Osteoblast (primary cell): ENCODE results near the gene TRIM60. TPM values are rescaled to one million over a fixed set of nuclear protein-coding genes. Genes with fewer than 3 reads are reported as not detected.
"Not testable (repeated sequence)": the region's sequence is repeated elsewhere in the genome, so short reads cannot be mapped to it uniquely, and the experiment has no call there.

Experiments
- DNase-seq: peaks from one replicate; pipeline ENCODE4 v3.0.0; 2011; ENCODE audit warnings: low spot score, mixed read lengths; ENCODE audit not compliant: insufficient read length; ENCODE audit errors: missing footprints
- H2AFZ ChIP-seq: 2 replicates; pipeline ENCODE4 v1.6.0; 2011; ENCODE audit warnings: mild to moderate bottlenecking, low read length
- H3K27ac ChIP-seq: 2 replicates; pipeline ENCODE4 v1.5.1; 2011; ENCODE audit warnings: mild to moderate bottlenecking, low read depth, low read length, moderate library complexity
- H3K27me3 ChIP-seq: 2 replicates; pipeline ENCODE4 v1.6.0; 2012; ENCODE audit warnings: mild to moderate bottlenecking, control low read depth, inconsistent platforms, low read length, moderate library complexity; ENCODE audit not compliant: insufficient read depth
- H3K36me3 ChIP-seq: 2 replicates; pipeline ENCODE4 v1.5.1; 2011; ENCODE audit warnings: mild to moderate bottlenecking, low read length, control low read depth, moderate library complexity; ENCODE audit not compliant: insufficient read depth
- H3K4me1 ChIP-seq: 2 replicates; pipeline ENCODE4 v1.5.1; 2011; ENCODE audit warnings: mild to moderate bottlenecking, low read length, control low read depth, moderate library complexity; ENCODE audit not compliant: insufficient read depth
- H3K4me2 ChIP-seq: 2 replicates; pipeline ENCODE4 v1.6.0; 2011; ENCODE audit warnings: mild to moderate bottlenecking, low read length; ENCODE audit not compliant: insufficient read depth
- H3K4me3 ChIP-seq: fragments of 200-600 bp; sonication (generic); 3 replicates; pipeline ENCODE4 v1.5.1; 2012; ENCODE audit warnings: mild to moderate bottlenecking, low read length, inconsistent platforms; ENCODE audit not compliant: insufficient read depth
- H3K79me2 ChIP-seq: 2 replicates; pipeline ENCODE4 v1.6.0; 2012; ENCODE audit warnings: mild to moderate bottlenecking, low read length, control low read depth, inconsistent platforms; ENCODE audit not compliant: insufficient read depth
- H3K9me3 ChIP-seq: 2 replicates; pipeline ENCODE4 v1.5.1; 2011; ENCODE audit warnings: low read depth, low read length, control low read depth
- H4K20me1 ChIP-seq: 2 replicates; pipeline ENCODE4 v1.6.0; 2012; ENCODE audit warnings: mild to moderate bottlenecking, low read length, control low read depth; ENCODE audit not compliant: insufficient read depth
- total RNA-seq: library from RNA; depleted of rRNA; stranded (reverse); fragments of >200 nt; gene quantifications from 2 replicates; pipeline ENCODE4 v1.2.3, GENCODE V29; 2012
- TF ChIP-seq, protein P1 (sequence below): IDR thresholded peaks from 2 replicates; pipeline ENCODE4 v1.5.1; 2011; ENCODE audit warnings: mild to moderate bottlenecking, low read depth, low read length, moderate library complexity; ENCODE audit errors: extremely low read depth

TRIM60 gene
- total RNA-seq, 1 donor, result not detected

DNA sequence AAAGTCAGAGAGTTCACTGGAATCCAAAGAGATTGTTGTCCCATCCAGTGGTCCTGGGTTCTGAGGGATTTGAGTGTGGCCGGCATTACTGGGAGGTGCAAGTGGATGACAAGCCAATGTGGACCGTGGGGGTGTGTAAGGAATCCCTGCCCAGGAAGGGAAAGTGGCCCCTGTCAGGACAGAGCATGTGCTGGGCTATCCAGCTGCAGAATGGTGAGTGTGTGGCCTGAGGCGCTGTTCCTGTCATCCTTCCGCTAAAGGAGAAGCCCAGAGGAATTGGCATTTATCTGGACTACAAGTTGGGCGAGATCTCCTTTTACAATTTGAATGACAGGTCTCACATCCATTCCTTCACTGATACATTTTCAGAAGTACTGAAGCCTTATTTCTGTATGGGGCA, 20.4 kb upstream of the TRIM60 start:
- Histone ChIP-seq H2AFZ (no peak overlapping the region), H3K27me3 (no peaks in the 10 kb centered on the region), H3K4me2 (no peak overlapping the region), H3K27ac (no peak overlapping the region), H3K9me3 (no peaks in the 10 kb centered on the region), H3K4me3 (no peak overlapping the region), H3K36me3 (no peaks in the 10 kb centered on the region), H3K79me2 (no peaks in the 10 kb centered on the region), H4K20me1 (no peaks in the 10 kb centered on the region), H3K4me1 (no peaks in the 10 kb centered on the region)
- no peak for DNase-seq
- TF ChIP-seq, protein P1, sequence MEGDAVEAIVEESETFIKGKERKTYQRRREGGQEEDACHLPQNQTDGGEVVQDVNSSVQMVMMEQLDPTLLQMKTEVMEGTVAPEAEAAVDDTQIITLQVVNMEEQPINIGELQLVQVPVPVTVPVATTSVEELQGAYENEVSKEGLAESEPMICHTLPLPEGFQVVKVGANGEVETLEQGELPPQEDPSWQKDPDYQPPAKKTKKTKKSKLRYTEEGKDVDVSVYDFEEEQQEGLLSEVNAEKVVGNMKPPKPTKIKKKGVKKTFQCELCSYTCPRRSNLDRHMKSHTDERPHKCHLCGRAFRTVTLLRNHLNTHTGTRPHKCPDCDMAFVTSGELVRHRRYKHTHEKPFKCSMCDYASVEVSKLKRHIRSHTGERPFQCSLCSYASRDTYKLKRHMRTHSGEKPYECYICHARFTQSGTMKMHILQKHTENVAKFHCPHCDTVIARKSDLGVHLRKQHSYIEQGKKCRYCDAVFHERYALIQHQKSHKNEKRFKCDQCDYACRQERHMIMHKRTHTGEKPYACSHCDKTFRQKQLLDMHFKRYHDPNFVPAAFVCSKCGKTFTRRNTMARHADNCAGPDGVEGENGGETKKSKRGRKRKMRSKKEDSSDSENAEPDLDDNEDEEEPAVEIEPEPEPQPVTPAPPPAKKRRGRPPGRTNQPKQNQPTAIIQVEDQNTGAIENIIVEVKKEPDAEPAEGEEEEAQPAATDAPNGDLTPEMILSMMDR, result no peak

DNA sequence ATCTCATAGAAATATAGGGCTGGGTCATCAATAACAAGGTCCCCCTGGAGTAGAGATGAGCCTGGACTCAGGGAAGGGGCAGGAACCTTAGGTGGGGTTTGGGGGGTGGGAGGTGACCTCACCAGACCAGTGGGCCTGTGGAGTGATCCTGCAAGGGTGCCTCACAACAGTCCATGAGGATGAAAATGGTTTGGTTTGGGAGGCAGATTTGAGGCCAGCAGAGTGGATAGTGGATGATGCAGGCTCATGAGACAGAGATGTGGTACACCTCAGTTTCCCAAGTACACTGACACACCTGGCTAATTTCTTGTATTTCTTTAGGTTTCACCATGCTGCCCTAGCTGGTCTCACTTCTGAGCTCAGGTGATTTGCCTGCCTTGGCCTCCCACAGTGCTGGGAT, 18.1 kb upstream of the TRIM60 start:
- Histone ChIP-seq H3K27ac (no peak overlapping the region), H3K79me2 (no peaks in the 10 kb centered on the region), H3K4me2 (no peak overlapping the region), H3K9me3 (no peaks in the 10 kb centered on the region), H3K27me3 (no peaks in the 10 kb centered on the region), H3K4me1 (no peaks in the 10 kb centered on the region), H4K20me1 (no peaks in the 10 kb centered on the region), H3K4me3 (no peak overlapping the region), H2AFZ (no peak overlapping the region), H3K36me3 (no peaks in the 10 kb centered on the region)
- TF ChIP-seq, protein P1, result no peak
- no peak for DNase-seq

DNA sequence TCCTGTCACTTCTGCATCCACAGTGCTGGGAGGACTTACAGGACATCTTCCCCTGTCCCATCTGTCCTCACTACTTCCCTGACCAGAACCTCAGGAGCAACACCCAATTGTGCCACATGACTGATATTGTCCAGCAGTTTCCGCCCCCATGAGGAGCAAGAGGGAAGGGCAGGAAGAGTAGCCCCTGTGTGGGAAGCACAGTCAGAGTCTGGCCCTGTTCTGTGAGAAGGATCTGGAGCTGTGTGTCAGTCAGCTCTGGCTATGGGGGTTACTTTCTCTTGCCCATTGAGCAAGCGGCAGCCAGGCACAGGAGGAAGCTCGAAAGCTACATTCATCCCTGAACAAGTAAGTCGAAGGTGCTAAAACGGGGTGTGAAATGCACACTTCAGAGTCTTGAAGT, 14.8 kb upstream of the TRIM60 start:
- TF ChIP-seq, protein P1, result no peak
- Histone ChIP-seq H3K9me3 (no peaks in the 10 kb centered on the region), H4K20me1 (no peaks in the 10 kb centered on the region), H3K27ac (no peak overlapping the region), H3K4me1 (no peaks in the 10 kb centered on the region), H3K36me3 (no peaks in the 10 kb centered on the region), H3K4me3 (no peak overlapping the region), H3K79me2 (no peaks in the 10 kb centered on the region), H3K27me3 (no peaks in the 10 kb centered on the region), H3K4me2 (no peak overlapping the region), H2AFZ (no peak overlapping the region)
- no peak for DNase-seq

DNA sequence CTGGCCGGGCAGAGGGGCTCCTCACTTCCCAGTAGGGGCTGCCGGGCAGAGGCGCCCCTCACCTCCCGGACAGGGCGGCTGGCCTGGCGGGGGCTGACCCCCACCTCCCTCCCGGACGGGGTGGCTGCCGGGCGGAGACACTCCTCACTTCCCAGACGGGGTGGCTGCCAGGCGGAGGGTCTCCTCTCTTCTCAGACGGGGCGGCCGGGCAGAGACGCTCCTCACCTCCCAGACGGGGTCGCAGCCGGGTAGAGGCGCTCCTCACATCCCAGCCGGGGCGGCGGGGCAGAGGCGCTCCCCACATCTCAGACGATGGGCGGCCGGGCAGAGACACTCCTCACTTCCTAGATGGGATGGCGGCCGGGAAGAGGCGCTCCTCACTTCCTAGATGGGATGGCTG, 11.8 kb upstream of the TRIM60 start:
- not testable (repeated sequence) for H4K20me1 ChIP-seq, H3K79me2 ChIP-seq

DNA sequence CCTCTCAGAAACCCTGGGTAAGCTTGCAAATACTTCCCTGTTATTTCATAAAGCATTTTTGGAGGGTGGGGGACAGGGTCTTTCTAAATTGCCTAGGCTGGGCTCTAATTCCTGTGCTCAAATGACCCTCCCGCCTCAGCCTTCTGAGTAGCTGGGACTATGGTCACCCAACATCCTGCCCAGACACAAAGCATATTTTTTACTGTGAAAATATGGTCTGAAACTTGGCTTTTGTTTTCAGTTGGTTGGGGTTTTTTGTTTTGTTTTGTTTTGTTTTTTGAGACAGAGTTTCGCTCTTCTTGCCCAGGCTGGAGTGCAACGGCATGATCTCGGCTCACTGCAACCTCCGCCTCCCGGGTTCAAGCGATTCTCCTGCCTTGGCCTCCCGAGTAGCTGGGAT, 6.0 kb upstream of the TRIM60 start:
- H4K20me1 ChIP-seq, H3K4me1 ChIP-seq, H2AFZ ChIP-seq, H3K36me3 ChIP-seq, H3K79me2 ChIP-seq, H3K9me3 ChIP-seq, H3K27me3 ChIP-seq, H3K27ac ChIP-seq, DNase-seq, H3K4me2 ChIP-seq, H3K4me3 ChIP-seq: not testable (repeated sequence)

More for the DNA sequence above, 11.8 kb upstream of the TRIM60 start:
- not testable (repeated sequence) for H3K4me3 ChIP-seq, H2AFZ ChIP-seq, H3K9me3 ChIP-seq, H3K4me2 ChIP-seq, H3K4me1 ChIP-seq, H3K27ac ChIP-seq, DNase-seq, H3K36me3 ChIP-seq, H3K27me3 ChIP-seq
